DND-41 (cell line): ENCODE data around the gene TBC1D22A.

Source experiments
- ATAC-seq: fragments of 200-7000 bp; cut with Tn5 transposase; 3 replicates; pipeline ENCODE4 v1.9.1; 2021; ENCODE audit warnings: low read depth; ENCODE audit not compliant: insufficient read depth
- DNase-seq: peaks from one replicate; pipeline ENCODE4 v3.0.0-alpha.2; 2020
- H2AFZ ChIP-seq: 2 replicates; pipeline ENCODE4 v1.6.0; 2012; ENCODE audit warnings: low read depth, low read length
- H3K27ac ChIP-seq: 2 replicates; pipeline ENCODE4 v1.5.1; 2012; ENCODE audit warnings: low read length, inconsistent platforms
- H3K27me3 ChIP-seq: fragments of 200-600 bp; sonication (generic); 2 replicates; pipeline ENCODE4 v1.6.0; 2012; ENCODE audit warnings: low read length, mild to moderate bottlenecking, inconsistent platforms; ENCODE audit not compliant: insufficient read depth, poor library complexity
- H3K36me3 ChIP-seq: 2 replicates; pipeline ENCODE4 v1.5.1; 2012; ENCODE audit warnings: low read length, inconsistent platforms; ENCODE audit not compliant: insufficient read depth
- H3K4me1 ChIP-seq: 2 replicates; pipeline ENCODE4 v1.5.1; 2012; ENCODE audit warnings: mild to moderate bottlenecking, low read length; ENCODE audit not compliant: insufficient read depth
- H3K4me2 ChIP-seq: 2 replicates; pipeline ENCODE4 v1.6.0; 2012; ENCODE audit warnings: mild to moderate bottlenecking, moderate library complexity, low read length, inconsistent platforms; ENCODE audit not compliant: insufficient read depth
- H3K4me3 ChIP-seq, 2 experiments: fragments of 200-600 bp in 1 of 2; shearing (Covaris generic) in 1 of 2; 2 replicates each; pipeline ENCODE4 v1.5.1; 2012 to 2016; ENCODE audit warnings: inconsistent platforms in 2 of 2, low read length in 2 of 2, mild to moderate bottlenecking in 2 of 2, low read depth in 1 of 2, moderate library complexity in 1 of 2
- H3K79me2 ChIP-seq: 2 replicates; pipeline ENCODE4 v1.6.0; 2012; ENCODE audit warnings: low read length, inconsistent platforms; ENCODE audit not compliant: insufficient read depth
- H3K9ac ChIP-seq: 2 replicates; pipeline ENCODE4 v1.6.0; 2012; ENCODE audit warnings: low read depth, mild to moderate bottlenecking, inconsistent platforms, low read length, moderate library complexity
- H3K9me3 ChIP-seq: 2 replicates; pipeline ENCODE4 v1.5.1; 2012; ENCODE audit warnings: low read length, moderate library complexity, mild to moderate bottlenecking, inconsistent platforms; ENCODE audit not compliant: insufficient read depth, severe bottlenecking
- H4K20me1 ChIP-seq: 2 replicates; pipeline ENCODE4 v1.6.0; 2012; ENCODE audit warnings: low read length; ENCODE audit not compliant: insufficient read depth
- EZH2 ChIP-seq: IDR thresholded peaks from 3 replicates; pipeline ENCODE4 v1.6.1; 2012; ENCODE audit warnings: borderline replicate concordance, low read depth, mild to moderate bottlenecking, moderate library complexity, low read length, inconsistent platforms; ENCODE audit not compliant: severe bottlenecking
- TF ChIP-seq, protein P1 (sequence below): IDR thresholded peaks from 2 replicates; pipeline ENCODE4 v1.5.1; 2012; ENCODE audit warnings: borderline replicate concordance, low read length, moderate library complexity, mild to moderate bottlenecking; ENCODE audit not compliant: poor library complexity, severe bottlenecking; ENCODE audit errors: extremely low read depth

Gene TBC1D22A

GRCh38 chr22:46824344-46824909, 62.0 kb downstream of the TBC1D22A start:
- no peak for ATAC-seq
- Histone ChIP-seq H4K20me1 (peaks cover 17% of the 10 kb centered on the region), H3K36me3 (peaks cover 46% of the 10 kb centered on the region), H2AFZ (no peak overlapping the region), H3K4me3 (no peak overlapping the region), H3K79me2 (peaks cover 53% of the 10 kb centered on the region), H3K27ac (no peak overlapping the region), H3K9ac (no peak overlapping the region), H3K4me2 (no peak overlapping the region), H3K4me1 (no peaks in the 10 kb centered on the region), H3K9me3 (no peaks in the 10 kb centered on the region), H3K27me3 (no peaks in the 10 kb centered on the region)
- no peak for DNase-seq
- TF ChIP-seq, protein P1, sequence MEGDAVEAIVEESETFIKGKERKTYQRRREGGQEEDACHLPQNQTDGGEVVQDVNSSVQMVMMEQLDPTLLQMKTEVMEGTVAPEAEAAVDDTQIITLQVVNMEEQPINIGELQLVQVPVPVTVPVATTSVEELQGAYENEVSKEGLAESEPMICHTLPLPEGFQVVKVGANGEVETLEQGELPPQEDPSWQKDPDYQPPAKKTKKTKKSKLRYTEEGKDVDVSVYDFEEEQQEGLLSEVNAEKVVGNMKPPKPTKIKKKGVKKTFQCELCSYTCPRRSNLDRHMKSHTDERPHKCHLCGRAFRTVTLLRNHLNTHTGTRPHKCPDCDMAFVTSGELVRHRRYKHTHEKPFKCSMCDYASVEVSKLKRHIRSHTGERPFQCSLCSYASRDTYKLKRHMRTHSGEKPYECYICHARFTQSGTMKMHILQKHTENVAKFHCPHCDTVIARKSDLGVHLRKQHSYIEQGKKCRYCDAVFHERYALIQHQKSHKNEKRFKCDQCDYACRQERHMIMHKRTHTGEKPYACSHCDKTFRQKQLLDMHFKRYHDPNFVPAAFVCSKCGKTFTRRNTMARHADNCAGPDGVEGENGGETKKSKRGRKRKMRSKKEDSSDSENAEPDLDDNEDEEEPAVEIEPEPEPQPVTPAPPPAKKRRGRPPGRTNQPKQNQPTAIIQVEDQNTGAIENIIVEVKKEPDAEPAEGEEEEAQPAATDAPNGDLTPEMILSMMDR = no peak
- TF ChIP-seq EZH2 = no peak

- peaks cover 17% of the 10 kb centered on the region for H4K20me1 ChIP-seq
- TF ChIP-seq, protein P1 = no peak
- no peak for TF ChIP-seq EZH2
- no peak for ATAC-seq
Observed at GRCh38 chr22:46824980-46825544, 62.6 kb downstream of the TBC1D22A start.

GRCh38 chr22:46826438-46827135, 64.1 kb downstream of the TBC1D22A start:
- Histone ChIP-seq H3K9ac (no peak overlapping the region), H3K79me2 (peaks cover 51% of the 10 kb centered on the region), H3K27ac (no peak overlapping the region), H4K20me1 (peaks cover 23% of the 10 kb centered on the region), H3K4me2 (no peak overlapping the region), H3K36me3 (peaks cover 52% of the 10 kb centered on the region), H3K9me3 (no peaks in the 10 kb centered on the region), H3K27me3 (no peaks in the 10 kb centered on the region), H3K4me1 (no peaks in the 10 kb centered on the region), H2AFZ (no peak overlapping the region), H3K4me3 (no peak overlapping the region)
- TF ChIP-seq EZH2 = no peak
- TF ChIP-seq, protein P1 = no peak
- DNase-seq = no peak
- ATAC-seq = no peak

More at GRCh38 chr22:46824980-46825544, 62.6 kb downstream of the TBC1D22A start:
- Histone ChIP-seq H2AFZ (no peak overlapping the region), H3K36me3 (peaks cover 51% of the 10 kb centered on the region), H3K27me3 (no peaks in the 10 kb centered on the region), H3K4me2 (no peak overlapping the region), H3K4me3 (no peak overlapping the region), H3K9me3 (no peaks in the 10 kb centered on the region), H3K79me2 (peaks cover 54% of the 10 kb centered on the region), H3K4me1 (no peaks in the 10 kb centered on the region), H3K27ac (no peak overlapping the region), H3K9ac (no peak overlapping the region)
- no peak for DNase-seq
